ENCODE measurements around the gene GNG8. TPM values are rescaled to one million over a fixed set of nuclear protein-coding genes. Genes with fewer than 3 reads are reported as not detected.

Gene GNG8
- total RNA-seq, 4 donors from 2014 or later: not detected

DNA sequence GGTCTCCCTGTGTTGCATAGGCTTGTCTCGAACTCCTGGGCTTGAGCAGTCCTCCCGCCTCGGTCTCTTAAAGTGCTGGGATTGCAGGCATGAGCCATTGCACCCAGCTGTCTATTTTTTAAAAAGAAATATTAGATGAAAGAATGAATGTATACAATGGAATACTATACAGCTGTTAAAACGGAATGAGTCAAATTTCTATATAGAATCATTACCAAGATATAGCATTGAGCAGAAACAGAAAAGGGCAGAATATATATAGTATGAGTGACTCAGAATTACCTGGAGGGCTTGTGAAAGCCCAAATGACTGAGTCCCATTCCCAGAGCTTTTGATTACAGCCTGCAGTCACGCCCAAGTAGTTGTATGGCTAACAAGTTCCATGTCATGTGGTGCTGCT, 20.5 kb upstream of the GNG8 start:
- Histone ChIP-seq H3K9me3 (no peaks in the 10 kb centered on the region), H3K27ac (no peak overlapping the region), H3K36me3 (no peaks in the 10 kb centered on the region), H3K4me1 (peaks cover 14% of the 10 kb centered on the region in 2 donors), H3K27me3 (peaks cover 14 to 20% (median 16%) of the 10 kb centered on the region in 3 donors), H3K4me3 (no peak overlapping the region)
- intact Hi-C loops (cut with DNase I; ENCODE audit: low total_unique reads) (no loop called here), in situ Hi-C loops (cut with MboI; ENCODE audit: low sequenced_read_pairs in 4 of 4) (no loop called here)
- no peak for DNase-seq
- no peak for ATAC-seq
- no peak for TF ChIP-seq POLR2A (IDR thresholded peaks at IDR 0.05)
- TF ChIP-seq, protein P1, sequence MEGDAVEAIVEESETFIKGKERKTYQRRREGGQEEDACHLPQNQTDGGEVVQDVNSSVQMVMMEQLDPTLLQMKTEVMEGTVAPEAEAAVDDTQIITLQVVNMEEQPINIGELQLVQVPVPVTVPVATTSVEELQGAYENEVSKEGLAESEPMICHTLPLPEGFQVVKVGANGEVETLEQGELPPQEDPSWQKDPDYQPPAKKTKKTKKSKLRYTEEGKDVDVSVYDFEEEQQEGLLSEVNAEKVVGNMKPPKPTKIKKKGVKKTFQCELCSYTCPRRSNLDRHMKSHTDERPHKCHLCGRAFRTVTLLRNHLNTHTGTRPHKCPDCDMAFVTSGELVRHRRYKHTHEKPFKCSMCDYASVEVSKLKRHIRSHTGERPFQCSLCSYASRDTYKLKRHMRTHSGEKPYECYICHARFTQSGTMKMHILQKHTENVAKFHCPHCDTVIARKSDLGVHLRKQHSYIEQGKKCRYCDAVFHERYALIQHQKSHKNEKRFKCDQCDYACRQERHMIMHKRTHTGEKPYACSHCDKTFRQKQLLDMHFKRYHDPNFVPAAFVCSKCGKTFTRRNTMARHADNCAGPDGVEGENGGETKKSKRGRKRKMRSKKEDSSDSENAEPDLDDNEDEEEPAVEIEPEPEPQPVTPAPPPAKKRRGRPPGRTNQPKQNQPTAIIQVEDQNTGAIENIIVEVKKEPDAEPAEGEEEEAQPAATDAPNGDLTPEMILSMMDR (IDR thresholded peaks at IDR 0.05 in 4 of 5, conservative IDR thresholded peaks at IDR 0.05 in 1 of 5): no peak

DNA sequence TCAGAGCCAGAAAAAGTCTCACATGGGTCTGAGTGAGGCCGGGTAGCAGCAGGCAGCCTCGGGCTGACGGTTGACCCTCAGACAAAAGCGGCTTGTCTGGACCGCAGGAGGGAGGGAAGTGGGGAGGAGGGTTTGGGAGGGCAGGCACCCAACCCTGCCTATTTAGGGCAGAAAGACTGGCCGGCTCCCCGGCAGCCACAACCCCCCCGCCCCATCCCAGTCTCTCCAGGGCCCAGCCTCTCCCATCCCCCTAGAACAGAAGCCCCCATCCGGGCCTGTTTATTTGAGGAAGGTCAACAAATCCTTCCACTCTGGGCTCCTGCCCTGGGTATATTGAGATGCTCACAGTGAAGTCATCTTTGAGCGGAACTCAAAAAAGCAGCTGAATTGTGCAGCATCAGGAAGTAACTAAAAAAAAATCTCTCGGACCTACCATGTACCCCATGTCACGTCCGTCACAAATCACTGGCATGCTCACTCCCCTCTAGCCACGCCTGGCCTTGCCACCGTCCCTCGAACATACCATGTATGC, 18.7 kb upstream of the GNG8 start:
- in situ Hi-C loops (cut with MboI; ENCODE audit: low sequenced_read_pairs in 4 of 4) (no loop called here), intact Hi-C loops (cut with DNase I; ENCODE audit: low total_unique reads) (no loop called here)
- no peaks in the 10 kb centered on the region for H3K9me3 ChIP-seq
- peaks cover 6 to 20% (median 8%) of the 10 kb centered on the region in 3 donors for H3K27me3 ChIP-seq
- peaks cover under 1 to 4% of the 10 kb centered on the region in 2 donors for H3K4me1 ChIP-seq
- no peaks in the 10 kb centered on the region for H3K36me3 ChIP-seq
- no peak overlapping the region for H3K27ac ChIP-seq
- TF ChIP-seq, protein P1 (IDR thresholded peaks at IDR 0.05 in 4 of 5, conservative IDR thresholded peaks at IDR 0.05 in 1 of 5): no peak
- no peak for TF ChIP-seq POLR2A (IDR thresholded peaks at IDR 0.05)
- DNase-seq (no peak), ATAC-seq (no peak)
- no peak overlapping the region for H3K4me3 ChIP-seq

- Histone ChIP-seq H3K9me3 (no peaks in the 10 kb centered on the region), H3K4me1 (no peaks in the 10 kb centered on the region), H3K36me3 (no peaks in the 10 kb centered on the region), H3K27me3 (peaks cover 14 to 32% (median 16%) of the 10 kb centered on the region in 3 donors), H3K4me3 (no peak overlapping the region), H3K27ac (no peak overlapping the region)
- intact Hi-C loops (cut with DNase I; ENCODE audit: low total_unique reads) (no loop called here), in situ Hi-C loops (cut with MboI; ENCODE audit: low sequenced_read_pairs in 4 of 4) (no loop called here)
- DNase-seq: no peak
- ATAC-seq: no peak
- TF ChIP-seq, protein P1 (IDR thresholded peaks at IDR 0.05 in 4 of 5, conservative IDR thresholded peaks at IDR 0.05 in 1 of 5): no peak
- no peak for TF ChIP-seq POLR2A (IDR thresholded peaks at IDR 0.05)
Measured at GRCh38 chr19:46650445-46650844, 14.4 kb upstream of the GNG8 start.

DNA sequence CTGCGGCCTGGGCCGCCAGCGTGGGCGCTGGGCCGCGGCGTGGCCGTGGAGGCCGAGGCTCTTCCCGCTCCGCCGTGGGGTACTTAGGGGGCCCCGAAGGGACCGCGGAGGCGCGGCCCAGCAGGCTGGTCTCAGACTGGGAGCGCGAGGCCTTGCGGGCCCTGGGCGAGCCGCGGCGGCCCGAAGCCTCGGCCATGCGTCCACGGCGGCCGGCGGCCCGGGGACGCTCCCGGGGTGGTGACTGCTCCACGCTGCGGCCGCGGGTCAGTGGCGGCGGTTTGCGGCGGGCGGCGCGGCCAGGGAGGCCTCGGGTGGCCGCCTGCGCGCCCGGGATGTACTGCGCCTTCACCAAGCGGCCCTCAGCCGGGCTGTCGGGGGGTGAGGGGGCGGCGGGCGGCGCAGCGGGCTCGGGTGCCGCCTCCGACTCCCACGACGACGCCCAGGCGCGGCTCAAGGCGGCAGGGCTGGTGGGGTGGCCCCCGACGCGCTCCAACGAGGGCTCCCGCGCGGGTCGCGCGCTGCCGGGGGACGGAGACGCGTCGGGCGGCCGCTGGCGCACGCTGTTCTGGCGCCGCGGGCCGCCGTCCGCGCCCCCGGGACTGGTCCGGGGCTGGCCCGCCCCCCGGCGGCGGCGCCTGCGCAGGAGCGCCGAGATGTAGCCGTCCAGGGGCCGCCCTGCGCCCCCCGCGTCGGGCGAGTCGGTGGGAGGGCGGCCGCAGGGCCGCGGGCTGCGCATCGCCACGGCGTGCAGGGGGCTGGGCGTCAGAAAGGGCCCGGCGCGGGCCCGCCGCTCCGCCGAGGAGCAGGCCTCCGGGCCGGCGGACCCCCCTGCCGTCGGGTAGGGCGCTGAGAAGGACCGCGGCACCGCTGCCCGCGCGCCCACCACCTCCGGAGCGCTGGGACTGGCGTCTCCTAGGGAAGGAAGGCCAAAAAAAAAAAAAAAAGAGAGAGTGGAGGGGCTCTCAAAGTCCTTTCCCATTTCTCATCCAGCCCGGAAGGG, 13.3 kb upstream of the GNG8 start:
- H3K36me3 ChIP-seq: no peaks in the 10 kb centered on the region
- H3K4me1 ChIP-seq: no peaks in the 10 kb centered on the region
- intact Hi-C loops (cut with DNase I; ENCODE audit: low total_unique reads): no loop called here
- no peak overlapping the region for H3K4me3 ChIP-seq
- no peak overlapping the region for H3K27ac ChIP-seq
- ATAC-seq (no peak), DNase-seq (no peak)
- no peaks in the 10 kb centered on the region for H3K9me3 ChIP-seq
- TF ChIP-seq POLR2A (IDR thresholded peaks at IDR 0.05): no peak
- TF ChIP-seq, protein P1 (IDR thresholded peaks at IDR 0.05 in 4 of 5, conservative IDR thresholded peaks at IDR 0.05 in 1 of 5): no peak
- H3K27me3 ChIP-seq: peaks cover 14 to 32% (median 16%) of the 10 kb centered on the region in 3 donors
- in situ Hi-C loops (cut with MboI; ENCODE audit: low sequenced_read_pairs in 4 of 4): no loop called here

All from gastrocnemius medialis (tissue), 4 donors.